ENCODE results near the gene GH2. TPM values are rescaled to one million over a fixed set of nuclear protein-coding genes. Genes with fewer than 3 reads are reported as not detected.
A peak's percentile ranks its signal among the peaks of the same experiment; 100 is the strongest.

Gene GH2
- total RNA-seq, 1 donor from 2014 or later = not detected

GRCh38 chr17:63842540-63843386 is 39.0 kb downstream of the GH2 start, which contains the start of gene SMARCD2:
Gene SMARCD2 (minus strand): TSS chr17:63842685. CDS start chr17:63842674, 11 bp downstream.
- DNase-seq = peak; percentile 99
- peak within 1 kb of the TSS; percentile 90 for H3K27ac ChIP-seq
- peaks cover 2% of the 10 kb centered on the region for H3K36me3 ChIP-seq
- H3K4me1 ChIP-seq = peaks cover 48% of the 10 kb centered on the region
- no peak for TF ChIP-seq CTCF (IDR thresholded peaks at IDR 0.05)
- no peaks in the 10 kb centered on the region for H3K27me3 ChIP-seq (ENCODE audit: low read depth)
- intact Hi-C loops (cut with DNase I) = no loop called here
- H3K9me3 ChIP-seq = no peaks in the 10 kb centered on the region
- ATAC-seq = peak; percentile 94 to 96
- peak within 1 kb of the TSS; percentile 97 for H3K4me3 ChIP-seq

DNA sequence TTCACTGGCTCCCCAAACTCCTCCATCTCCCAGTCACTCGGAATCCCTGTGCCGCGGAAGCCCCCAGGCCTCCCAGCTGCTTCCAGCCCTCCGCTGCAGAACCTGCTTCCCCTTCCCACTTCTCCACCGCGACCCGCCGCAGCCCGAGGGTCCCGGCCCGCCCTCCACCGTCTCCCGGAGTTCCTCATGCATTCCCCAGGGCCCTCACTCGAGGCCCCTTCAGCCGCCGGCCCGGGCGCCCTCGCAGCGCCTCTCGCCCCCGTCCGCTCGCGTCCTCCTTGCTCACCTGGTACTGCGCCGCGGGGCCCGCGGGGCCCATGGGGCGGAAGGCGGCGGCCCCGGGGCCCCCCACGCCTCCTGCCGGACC is 39.6 kb downstream of the GH2 start:
- peaks cover 54% of the 10 kb centered on the region for H3K4me1 ChIP-seq

DNA sequence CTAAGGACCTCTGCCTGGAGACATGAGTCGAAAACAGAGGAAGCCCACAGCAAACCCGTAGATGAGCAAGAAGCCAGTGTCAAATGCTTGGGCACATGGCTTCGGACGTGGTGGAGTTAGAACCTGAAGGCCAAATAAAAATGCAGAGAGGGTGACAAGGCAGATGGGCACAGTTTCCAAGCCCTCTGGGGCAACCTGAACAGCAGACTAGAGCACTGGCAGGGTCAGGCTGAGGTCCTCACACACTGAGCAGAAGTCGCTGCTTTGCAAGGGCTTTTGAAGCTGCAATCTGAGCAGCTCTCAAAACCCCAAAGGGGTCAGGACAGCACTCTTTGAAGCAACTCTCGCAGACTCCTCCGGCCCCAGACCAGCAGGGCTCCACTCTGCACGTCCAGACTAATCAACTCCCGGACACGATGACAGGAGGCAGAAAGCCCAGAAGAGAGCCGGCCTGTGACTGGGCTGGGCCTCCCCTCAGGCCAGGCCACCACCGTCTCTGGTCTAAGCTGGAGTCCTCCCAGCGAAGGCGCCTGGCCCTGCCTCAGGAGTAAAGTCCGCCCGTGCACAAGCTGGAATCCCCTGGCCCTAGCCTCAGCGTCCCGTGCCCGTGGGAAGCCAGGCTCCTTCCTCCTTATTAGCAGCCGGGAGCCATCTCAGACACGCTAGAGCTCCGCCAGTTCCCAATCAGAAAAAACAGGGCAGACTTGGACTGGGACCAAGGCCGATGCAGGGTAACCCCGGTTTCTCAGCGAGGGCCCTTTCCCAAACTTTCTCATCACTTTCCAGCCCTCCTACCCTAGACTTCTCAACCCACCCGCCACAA is 40.2 kb downstream of the GH2 start:
- Histone ChIP-seq H3K4me3 (peak overlapping the region; percentile 97), H3K4me1 (peaks cover 55% of the 10 kb centered on the region), H3K27ac (peak overlapping the region; percentile 90), H3K9me3 (no peaks in the 10 kb centered on the region), H3K27me3 (ENCODE audit: low read depth) (no peaks in the 10 kb centered on the region), H3K36me3 (peaks cover 14% of the 10 kb centered on the region)
- ATAC-seq (peak in 1 of 2 donors; percentile 1), DNase-seq (peak; percentile 75)
- TF ChIP-seq CTCF (IDR thresholded peaks at IDR 0.05) = no peak
- intact Hi-C loops (cut with DNase I) = no loop called here

More for the DNA sequence above, 39.6 kb downstream of the GH2 start:
- TF ChIP-seq CTCF (IDR thresholded peaks at IDR 0.05) = no peak
- Histone ChIP-seq H3K27ac (peak overlapping the region; percentile 90), H3K9me3 (no peaks in the 10 kb centered on the region), H3K4me3 (peak overlapping the region; percentile 97), H3K27me3 (ENCODE audit: low read depth) (no peaks in the 10 kb centered on the region), H3K36me3 (peaks cover 8% of the 10 kb centered on the region)
- DNase-seq (peak; percentile 70), ATAC-seq (no peak)
- intact Hi-C loops (cut with DNase I) = no loop called here

DNA sequence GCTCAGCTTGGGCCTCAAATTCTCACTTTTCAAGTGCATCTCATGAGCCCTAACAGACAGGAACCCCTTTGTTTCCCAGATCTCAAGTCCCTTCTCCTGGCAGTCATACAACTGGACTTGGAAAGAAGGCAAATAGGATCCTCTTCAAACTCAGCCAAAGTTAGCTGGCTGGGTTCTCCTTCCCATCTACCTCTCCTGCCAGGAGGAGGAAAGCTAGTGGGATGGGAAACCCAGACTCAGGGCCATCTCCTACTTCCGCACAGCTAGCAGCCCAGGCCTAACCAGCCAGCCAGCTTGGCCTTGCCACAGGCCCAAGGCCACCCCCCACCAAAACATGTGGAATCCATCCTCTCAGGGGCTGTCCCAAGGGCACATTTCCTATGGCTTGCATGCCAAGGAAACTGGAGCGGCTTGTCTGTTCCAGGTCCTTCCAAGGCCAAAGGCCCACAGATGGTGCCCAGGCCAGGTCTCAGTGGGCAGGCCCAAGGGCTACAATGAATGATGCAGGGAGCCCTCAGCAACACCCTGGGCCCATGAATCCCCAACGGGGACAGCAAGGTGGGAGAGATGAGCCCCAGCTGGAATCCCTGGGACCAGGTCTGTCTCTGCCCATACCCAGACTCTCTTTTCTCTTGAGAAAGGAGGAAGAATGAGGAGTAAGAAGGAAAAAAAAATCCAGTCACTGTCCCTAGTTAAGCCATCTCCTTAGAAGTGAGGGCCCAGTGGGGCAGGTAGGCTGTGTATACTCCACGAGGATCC is 41.0 kb downstream of the GH2 start:
- Histone ChIP-seq H3K4me3 (peak overlapping the region; percentile 97), H3K27me3 (ENCODE audit: low read depth) (no peaks in the 10 kb centered on the region), H3K27ac (peak overlapping the region; percentile 90), H3K36me3 (peaks cover 22% of the 10 kb centered on the region), H3K4me1 (peaks cover 55% of the 10 kb centered on the region), H3K9me3 (no peaks in the 10 kb centered on the region)
- TF ChIP-seq CTCF (IDR thresholded peaks at IDR 0.05) = no peak
- intact Hi-C loops (cut with DNase I) = no loop called here
- no peak for ATAC-seq
- no peak for DNase-seq

DNA sequence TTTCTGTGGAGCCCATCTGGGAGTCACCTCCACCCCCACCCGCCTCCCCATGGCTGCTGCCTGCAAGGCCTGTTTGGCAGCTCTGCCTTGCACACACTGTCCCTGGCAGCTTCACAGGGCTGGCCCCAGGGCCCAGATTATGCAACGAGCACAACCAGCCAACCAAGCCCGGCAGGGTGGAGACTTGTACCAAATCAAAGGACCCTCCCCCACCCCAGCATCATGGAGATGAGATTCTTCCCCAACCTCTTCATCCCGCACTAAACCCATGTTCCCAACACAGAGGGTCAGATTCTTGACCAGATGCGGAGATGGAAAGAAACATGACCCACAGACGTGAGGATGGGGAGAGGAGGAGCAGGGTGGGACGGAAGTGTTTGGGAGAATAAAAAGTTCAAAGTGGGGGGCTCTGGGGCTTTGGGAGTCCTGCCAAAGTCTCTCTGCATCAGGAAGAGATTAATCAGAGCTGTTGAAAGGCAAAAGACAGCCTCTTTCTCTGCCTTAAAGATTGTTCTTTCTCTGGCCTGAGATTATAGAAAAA is 43.0 kb downstream of the GH2 start:
- peaks cover 57% of the 10 kb centered on the region for H3K4me1 ChIP-seq
- no peaks in the 10 kb centered on the region for H3K27me3 ChIP-seq (ENCODE audit: low read depth)
- peak; percentile 92 for DNase-seq
- H3K4me3 ChIP-seq = peak overlapping the region; percentile 97
- peaks cover 43% of the 10 kb centered on the region for H3K36me3 ChIP-seq
- intact Hi-C loops (cut with DNase I) = no loop called here
- no peaks in the 10 kb centered on the region for H3K9me3 ChIP-seq
- peak overlapping the region; percentile 90 for H3K27ac ChIP-seq
- TF ChIP-seq CTCF (IDR thresholded peaks at IDR 0.05) = no peak
- peak; percentile 52 to 53 for ATAC-seq

All from lower lobe of right lung (tissue), 2 donors.